Keratinocyte (primary cell): ENCODE data around the gene TUBA4B. TPM values are rescaled to one million over a fixed set of nuclear protein-coding genes. Genes with fewer than 3 reads are reported as not detected.
"Not testable (repeated sequence)": the region's sequence is repeated elsewhere in the genome, so short reads cannot be mapped to it uniquely, and the experiment has no call there.

Source experiments
- DNase-seq: peaks from one replicate; pipeline ENCODE4 v3.0.0-alpha.2; 2011; ENCODE audit warnings: low read depth, missing footprints, low spot score
- FAIRE-seq: peaks from 2 replicates; lab custom pipeline; 2011; peaks lifted over from hg19 to GRCh38; lab: Jason Lieb, UNC
- H2AFZ ChIP-seq: 2 replicates; pipeline ENCODE4 v1.6.0; 2012; ENCODE audit warnings: low read length, control low read depth, inconsistent platforms; ENCODE audit not compliant: control insufficient read depth
- H3K27ac ChIP-seq: 2 replicates; pipeline ENCODE4 v1.5.1; 2011; ENCODE audit warnings: low read length; ENCODE audit not compliant: control insufficient read depth, insufficient read depth
- H3K27me3 ChIP-seq: 3 replicates; pipeline ENCODE4 v1.6.0; 2011; ENCODE audit warnings: low read length; ENCODE audit not compliant: control insufficient read depth, insufficient read depth; ENCODE audit errors: extremely low read depth
- H3K36me3 ChIP-seq, 2 experiments: 2 replicates in 1 of 2; 3 replicates in 1 of 2; pipeline ENCODE4 v1.5.1; 2011; ENCODE audit warnings: low read length in 2 of 2, mild to moderate bottlenecking in 1 of 2; ENCODE audit not compliant: control insufficient read depth in 2 of 2, insufficient read depth in 2 of 2; ENCODE audit errors: extremely low read depth in 1 of 2
- H3K4me1 ChIP-seq: 3 replicates; pipeline ENCODE4 v1.5.1; 2011; ENCODE audit warnings: low read length; ENCODE audit not compliant: control insufficient read depth, insufficient read depth; ENCODE audit errors: extremely low read depth
- H3K4me2 ChIP-seq: 3 replicates; pipeline ENCODE4 v1.6.0; 2011; ENCODE audit warnings: low read depth, low read length; ENCODE audit not compliant: control insufficient read depth, insufficient read depth; ENCODE audit errors: extremely low read depth
- H3K4me3 ChIP-seq, 3 experiments: fragments of 200-600 bp in 1 of 3; sonication (generic) in 1 of 3; 2 replicates in 2 of 3; 3 replicates in 1 of 3; pipeline ENCODE4 v1.5.1; 2011 to 2016; ENCODE audit warnings: low read length in 3 of 3, mild to moderate bottlenecking in 3 of 3, control low read depth in 2 of 3, inconsistent platforms in 1 of 3, low read depth in 1 of 3, mixed read lengths in 1 of 3, mixed run types in 1 of 3, moderate library complexity in 1 of 3; ENCODE audit not compliant: control insufficient read depth in 2 of 3, insufficient read depth in 2 of 3; ENCODE audit errors: extremely low read depth in 1 of 3
- H3K79me2 ChIP-seq: 2 replicates; pipeline ENCODE4 v1.6.0; 2012; ENCODE audit warnings: low read length; ENCODE audit not compliant: control insufficient read depth, insufficient read depth
- H3K9ac ChIP-seq: 3 replicates; pipeline ENCODE4 v1.6.0; 2011; ENCODE audit warnings: low read length; ENCODE audit not compliant: control insufficient read depth, insufficient read depth; ENCODE audit errors: extremely low read depth
- H3K9me1 ChIP-seq: 3 replicates; pipeline ENCODE4 v1.6.0; 2011; ENCODE audit warnings: low read length; ENCODE audit not compliant: control insufficient read depth, insufficient read depth; ENCODE audit errors: extremely low read depth
- H3K9me3 ChIP-seq: 2 replicates; pipeline ENCODE4 v1.5.1; 2012; ENCODE audit warnings: low read depth, low read length; ENCODE audit not compliant: control insufficient read depth
- H4K20me1 ChIP-seq: 3 replicates; pipeline ENCODE4 v1.6.0; 2011; ENCODE audit warnings: low read length; ENCODE audit not compliant: control insufficient read depth, insufficient read depth; ENCODE audit errors: extremely low read depth
- CTCF ChIP-seq, 3 experiments: IDR thresholded peaks in 1 of 3; conservative IDR thresholded peaks in 1 of 3; optimal IDR thresholded peaks in 1 of 3; 2 replicates in 2 of 3; 3 replicates in 1 of 3; pipeline versions ENCODE3 to v1.5.1; 2011; ENCODE audit warnings: low read length in 3 of 3, mild to moderate bottlenecking in 3 of 3, moderate library complexity in 2 of 3, control low read depth in 1 of 3, inconsistent platforms in 1 of 3; ENCODE audit not compliant: insufficient read depth in 2 of 3; ENCODE audit errors: extremely low read depth in 1 of 3
- EZH2 ChIP-seq: IDR thresholded peaks from one replicate; pipeline ENCODE4 v1.6.1; 2012; ENCODE audit warnings: inconsistent platforms, mild to moderate bottlenecking, low read length, moderate library complexity
- dilution Hi-C: fragments of 300-500 bp; cut with MboI; formaldehyde crosslinking; loops from one replicate; pipeline ENCODE4 v1.7.0; 2020; ENCODE audit warnings: low sequenced_read_pairs; ENCODE audit not compliant: extremely low pct_ligation_motif_present
- polyA plus RNA-seq, 5 experiments: library from polyadenylated mRNA; depleted of rRNA in 3 of 5; stranded (reverse) in 3 of 5; stranded (forward) in 1 of 5; unstranded in 1 of 5; fragments of >200 nt; gene quantifications; 1 replicate in 1 of 5; 2 replicates in 3 of 5; 3 replicates in 1 of 5; pipeline versions ENCODE4 v1.2.1 to v1.2.3, GENCODE V29; 2011 to 2012; ENCODE audit warnings: missing spikeins in 2 of 5, low read depth in 1 of 5, low replicate concordance in 1 of 5

Gene TUBA4B
- polyA plus RNA-seq, 1 donor (not counting 4 experiments of a cell fraction or from before 2014, with no cell fraction given), result not detected

GRCh38 chr2:219308142-219309101, 55.4 kb downstream of the TUBA4B start:
- TF ChIP-seq CTCF (optimal IDR thresholded peaks at IDR 0.05 in 1 of 3, IDR thresholded peaks at IDR 0.05 in 1 of 3, conservative IDR thresholded peaks at IDR 0.05 in 1 of 3; ENCODE audit: extremely low read depth in 1 of 3, insufficient read depth in 2 of 3, low read length in 3 of 3), result no peak
- TF ChIP-seq EZH2, result no peak
- DNase-seq, result no peak
- Histone ChIP-seq H3K9ac (no peak overlapping the region), H3K36me3 (no peaks in the 10 kb centered on the region), H3K27me3 (peaks cover 26% of the 10 kb centered on the region), H3K79me2 (no peaks in the 10 kb centered on the region), H3K9me1 (no peaks in the 10 kb centered on the region), H3K4me3 (no peak overlapping the region), H3K9me3 (no peaks in the 10 kb centered on the region), H3K4me2 (peak overlapping the region; percentile 19), H3K27ac (no peak overlapping the region), H2AFZ (no peak overlapping the region), H3K4me1 (peaks cover 2% of the 10 kb centered on the region), H4K20me1 (peaks cover 5% of the 10 kb centered on the region)
- peak; percentile 43 for FAIRE-seq
- dilution Hi-C loops, result no loop called here

- no peak within 1 kb of the TSS for H3K4me3 ChIP-seq
- H2AFZ ChIP-seq, result no peak within 1 kb of the TSS
- H3K27me3 ChIP-seq, result peaks cover 21% of the 10 kb centered on the region
- peaks cover 2% of the 10 kb centered on the region for H3K4me1 ChIP-seq
- no peaks in the 10 kb centered on the region for H3K9me1 ChIP-seq
- H3K9ac ChIP-seq, result no peak within 1 kb of the TSS
- H3K4me2 ChIP-seq, result peak within 1 kb of the TSS; percentile 19
- dilution Hi-C loops, result no loop called here
- H4K20me1 ChIP-seq, result peaks cover 5% of the 10 kb centered on the region
- H3K9me3 ChIP-seq, result no peaks in the 10 kb centered on the region
- DNase-seq (no peak), FAIRE-seq (no peak)
- H3K27ac ChIP-seq, result no peak within 1 kb of the TSS
- no peaks in the 10 kb centered on the region for H3K36me3 ChIP-seq
- no peaks in the 10 kb centered on the region for H3K79me2 ChIP-seq
- TF ChIP-seq CTCF (optimal IDR thresholded peaks at IDR 0.05 in 1 of 3, IDR thresholded peaks at IDR 0.05 in 1 of 3, conservative IDR thresholded peaks at IDR 0.05 in 1 of 3; ENCODE audit: extremely low read depth in 1 of 3, insufficient read depth in 2 of 3, low read length in 3 of 3), result no peak
- no peak for TF ChIP-seq EZH2
These were observed 56.2 kb downstream of the TUBA4B start, which contains the start of gene PTPRN for GRCh38 chr2:219309278-219309677. PTPRN (minus strand) TSS chr2:219309401; CDS start chr2:219309332, 69 bp downstream.

- H3K9me3 ChIP-seq, DNase-seq, H3K79me2 ChIP-seq, H3K9me1 ChIP-seq, H3K4me3 ChIP-seq, H3K4me1 ChIP-seq, FAIRE-seq, H3K9ac ChIP-seq, dilution Hi-C loops, H3K4me2 ChIP-seq, H2AFZ ChIP-seq, H4K20me1 ChIP-seq, H3K36me3 ChIP-seq, H3K27ac ChIP-seq: not testable (repeated sequence)
- peaks cover 16% of the 10 kb centered on the region for H3K27me3 ChIP-seq
These were observed 59.7 kb downstream of the TUBA4B start for GRCh38 chr2:219312683-219313263.
